PC-9 (cell line): ENCODE results near the gene ACBD3. TPM values are rescaled to one million over a fixed set of nuclear protein-coding genes. Genes with fewer than 3 reads are reported as not detected.

Experiments
- BruUV-seq: library from RNA; stranded (reverse); fragments of 400-500 nt; replicated peaks from 2 replicates; lab custom pipeline; 2021; lab: Mats Ljungman, UMichigan
- CTCF ChIA-PET: fragments of 300-600 bp; sonication (Branson Sonifier 250); formaldehyde crosslinking; loops from one replicate; lab custom pipeline; 2022; ENCODE audit warnings: antibody characterized with exemption; lab: Charles Lee
- POLR2A ChIA-PET: fragments of 300-600 bp; sonication (Branson Sonifier 250); formaldehyde crosslinking; loops from one replicate; lab custom pipeline; 2022; ENCODE audit warnings: antibody characterized with exemption; ENCODE audit not compliant: unreplicated experiment; lab: Charles Lee
- DNase-seq, 2 experiments: peaks; one replicate each; pipeline versions ENCODE4 v3.0.0 to v3.0.0-alpha.2; 2015 to 2022; ENCODE audit warnings: mixed read lengths in 1 of 2
- H2AFZ ChIP-seq: fragments of 200-600 bp; sonication (generic); 2 replicates; pipeline ENCODE4 v1.8.1; 2017; ENCODE audit warnings: antibody characterized with exemption
- H3F3A ChIP-seq: fragments of 200-600 bp; sonication (generic); 2 replicates; pipeline ENCODE4 v1.8.1; 2017; ENCODE audit warnings: antibody characterized with exemption, mild to moderate bottlenecking, low read depth; ENCODE audit not compliant: insufficient read depth
- H3K27ac ChIP-seq: fragments of 200-600 bp; sonication (generic); 2 replicates; pipeline ENCODE4 v1.6.1; 2016; ENCODE audit warnings: mixed run types
- H3K27me3 ChIP-seq: fragments of 200-600 bp; sonication (generic); 2 replicates; pipeline ENCODE4 v1.6.1; 2016; ENCODE audit warnings: low read depth, mixed run types; ENCODE audit not compliant: insufficient read depth
- H3K36me3 ChIP-seq: fragments of 200-600 bp; sonication (generic); 2 replicates; pipeline ENCODE4 v1.6.1; 2016; ENCODE audit warnings: low read depth, mixed run types
- H3K4me1 ChIP-seq: fragments of 200-600 bp; sonication (generic); replicated peaks from 2 replicates; pipeline ENCODE4 v1.6.1; 2016; ENCODE audit warnings: mixed run types; ENCODE audit not compliant: insufficient read depth
- H3K4me2 ChIP-seq: fragments of 200-600 bp; sonication (generic); 2 replicates; pipeline ENCODE4 v1.6.1; 2017; ENCODE audit warnings: mixed run types
- H3K4me3 ChIP-seq: fragments of 200-600 bp; sonication (generic); 2 replicates; pipeline ENCODE4 v1.6.1; 2016; ENCODE audit warnings: mixed run types
- H3K79me2 ChIP-seq: fragments of 200-600 bp; sonication (generic); 2 replicates; pipeline ENCODE4 v1.6.1; 2017; ENCODE audit warnings: low read depth, mixed run types
- H3K9me2 ChIP-seq: fragments of 200-600 bp; sonication (generic); 2 replicates; pipeline ENCODE4 v1.8.1; 2017; ENCODE audit warnings: mild to moderate bottlenecking; ENCODE audit not compliant: insufficient read depth
- H3K9me3 ChIP-seq: fragments of 200-600 bp; sonication (generic); 2 replicates; pipeline ENCODE4 v1.8.1; 2016; ENCODE audit warnings: low read depth; ENCODE audit not compliant: insufficient read depth
- H4K20me1 ChIP-seq: fragments of 200-600 bp; sonication (generic); 2 replicates; pipeline ENCODE4 v1.8.1; 2017; ENCODE audit not compliant: insufficient read depth
- CTCF ChIP-seq: fragments of 200-600 bp; sonication (generic); conservative IDR thresholded peaks from 2 replicates; pipeline ENCODE4 v1.6.1; 2017; ENCODE audit warnings: mixed run types, antibody characterized with exemption, mild to moderate bottlenecking, moderate library complexity
- EZH2 ChIP-seq: fragments of 200-600 bp; sonication (generic); IDR thresholded peaks from 2 replicates; pipeline ENCODE4 v1.8.0; 2017; ENCODE audit warnings: antibody characterized with exemption, low read depth
- intact Hi-C: fragments of 100-400 bp; cut with micrococcal nuclease; formaldehyde crosslinking; loops from one replicate; pipeline ENCODE4 v1.10.0; 2022; ENCODE audit not compliant: unreplicated experiment
- total RNA-seq: library from RNA; stranded (reverse); gene quantifications from 2 replicates; pipeline ENCODE4 v1.2.3, GENCODE V29; 2021

ACBD3 gene
- total RNA-seq, 1 experiment from 2014 or later, result 46.4 TPM

DNA sequence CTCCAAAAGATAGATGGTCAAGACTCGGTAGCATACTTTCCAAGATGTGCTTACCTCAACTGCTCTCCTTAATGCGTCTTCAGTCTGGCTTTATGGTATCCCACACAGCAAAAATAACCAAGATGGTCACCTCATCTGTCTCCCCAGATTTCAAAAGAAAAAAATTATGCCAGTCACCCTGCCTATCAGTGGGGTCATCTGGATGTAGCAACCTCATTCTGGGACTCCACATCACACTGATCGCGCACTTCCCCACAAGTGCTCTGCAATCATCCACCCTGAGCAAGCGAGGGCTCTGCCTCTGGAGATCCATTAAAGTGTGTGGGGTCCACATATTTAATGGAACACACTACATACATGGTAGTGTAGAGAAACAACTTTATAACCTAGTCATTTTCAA is 42.5 kb downstream of the ACBD3 start:
- Histone ChIP-seq H4K20me1 (no peaks in the 10 kb centered on the region), H3K4me1 (no peaks in the 10 kb centered on the region), H3K9me3 (no peaks in the 10 kb centered on the region), H3K9me2 (no peaks in the 10 kb centered on the region), H3K27me3 (no peaks in the 10 kb centered on the region), H3F3A (peaks cover 12% of the 10 kb centered on the region; the same call in 1 of the 2 replicates), H3K79me2 (no peaks in the 10 kb centered on the region), H2AFZ (no peak overlapping the region), H3K36me3 (peaks cover 3% of the 10 kb centered on the region; the same call in 1 of the 2 replicates), H3K4me2 (no peak overlapping the region), H3K4me3 (no peak overlapping the region), H3K27ac (no peak overlapping the region)
- BruUV-seq, result no TSS peak
- intact Hi-C loops, result no loop called here
- CTCF ChIA-PET, result no interaction called here
- POLR2A ChIA-PET, result no interaction called here
- DNase-seq, result no peak
- TF ChIP-seq EZH2 (no peak), CTCF (no peak)

GRCh38 chr1:226135709-226136108 is 50.8 kb downstream of the ACBD3 start:
- no peak overlapping the region for H3K4me2 ChIP-seq
- no peaks in the 10 kb centered on the region for H3K9me2 ChIP-seq
- H3K9me3 ChIP-seq, result no peaks in the 10 kb centered on the region
- H3K27ac ChIP-seq, result no peak overlapping the region
- H3K27me3 ChIP-seq, result no peaks in the 10 kb centered on the region
- DNase-seq, result no peak
- no peak overlapping the region for H3K4me3 ChIP-seq
- TF ChIP-seq CTCF (no peak), EZH2 (no peak)
- H3K79me2 ChIP-seq, result no peaks in the 10 kb centered on the region
- BruUV-seq, result no TSS peak
- no peak overlapping the region for H2AFZ ChIP-seq
- peaks cover 15% of the 10 kb centered on the region for H3K4me1 ChIP-seq
- H4K20me1 ChIP-seq, result no peaks in the 10 kb centered on the region
- H3K36me3 ChIP-seq, result no peaks in the 10 kb centered on the region
- CTCF ChIA-PET, result no interaction called here
- POLR2A ChIA-PET, result interaction anchor here (0.7 kb wide), 1 partner anchor 358 kb away, joined by 3 read pairs; no protein-coding TSS in a partner anchor
- intact Hi-C loops, result no loop called here
- 0 out of 2 replicates have a peak, but pooled peaks cover 6% of the 10 kb centered on the region for H3F3A ChIP-seq

GRCh38 chr1:226135059-226135651 is 51.4 kb downstream of the ACBD3 start:
- Histone ChIP-seq H3K4me3 (no peak overlapping the region), H2AFZ (no peak overlapping the region), H3K27me3 (no peaks in the 10 kb centered on the region), H3K9me3 (no peaks in the 10 kb centered on the region), H3K79me2 (no peaks in the 10 kb centered on the region), H3F3A (0 out of 2 replicates have a peak, but pooled peaks cover 6% of the 10 kb centered on the region), H3K36me3 (no peaks in the 10 kb centered on the region), H3K9me2 (no peaks in the 10 kb centered on the region), H3K27ac (no peak overlapping the region), H4K20me1 (no peaks in the 10 kb centered on the region), H3K4me2 (no peak overlapping the region), H3K4me1 (peaks cover 15% of the 10 kb centered on the region)
- no TSS peak for BruUV-seq
- DNase-seq, result no peak
- intact Hi-C loops, result no loop called here
- TF ChIP-seq EZH2, result no peak
- ChIA-PET POLR2A (no interaction called here), CTCF (no interaction called here)
